Mucosa of stomach (tissue), 1 donor: ENCODE results near the gene SIGLEC9.

Source experiments
- H3K27me3 ChIP-seq: one replicate; pipeline ENCODE4 v1.7.0; 2013; ENCODE audit warnings: mild to moderate bottlenecking, low read length; ENCODE audit not compliant: control insufficient read depth, insufficient read depth
- H3K36me3 ChIP-seq: one replicate; pipeline ENCODE4 v1.7.0; 2013; ENCODE audit warnings: low read length; ENCODE audit not compliant: control insufficient read depth, insufficient read depth
- H3K4me1 ChIP-seq: one replicate; pipeline ENCODE4 v1.7.0; 2013; ENCODE audit warnings: mild to moderate bottlenecking, low read length; ENCODE audit not compliant: control insufficient read depth, insufficient read depth
- H3K4me3 ChIP-seq: one replicate; pipeline ENCODE4 v1.7.0; 2013; ENCODE audit warnings: low read length
- H3K9ac ChIP-seq: one replicate; pipeline ENCODE4 v1.7.0; 2013; ENCODE audit warnings: mild to moderate bottlenecking, low read length, moderate library complexity
- H3K9me3 ChIP-seq: one replicate; pipeline ENCODE4 v1.7.0; 2013; ENCODE audit warnings: mild to moderate bottlenecking, low read length, moderate library complexity; ENCODE audit not compliant: control insufficient read depth
- donor health status: Pancreatic carcinoma.

SIGLEC9 gene

DNA sequence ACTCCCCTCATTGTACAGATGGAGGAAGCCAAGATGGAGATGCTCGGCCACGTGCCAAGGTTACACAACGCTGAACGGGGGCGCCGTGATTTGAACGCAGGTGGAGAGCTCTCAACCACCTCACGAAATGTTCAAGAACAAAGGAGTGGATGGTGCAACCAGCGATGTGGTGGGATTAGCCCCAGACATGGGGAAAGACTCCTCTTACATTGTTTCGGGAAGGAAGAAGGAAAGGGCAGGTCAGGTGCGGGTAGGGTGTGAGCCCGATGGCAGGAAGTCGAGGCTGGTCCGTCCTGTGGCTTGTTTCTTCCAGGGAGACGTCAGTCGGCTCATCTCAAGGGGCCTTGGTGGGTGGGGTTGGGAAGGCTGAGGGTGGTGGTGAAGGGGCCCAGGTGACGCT lies 34.9 kb upstream of the SIGLEC9 start:
- Histone ChIP-seq H3K4me1 (no peaks in the 10 kb centered on the region), H3K4me3 (no peak overlapping the region), H3K9ac (no peak overlapping the region), H3K27me3 (no peaks in the 10 kb centered on the region), H3K9me3 (no peaks in the 10 kb centered on the region), H3K36me3 (no peaks in the 10 kb centered on the region)

- Histone ChIP-seq H3K4me3 (no peak overlapping the region), H3K9me3 (no peaks in the 10 kb centered on the region), H3K27me3 (no peaks in the 10 kb centered on the region), H3K4me1 (no peaks in the 10 kb centered on the region), H3K36me3 (no peaks in the 10 kb centered on the region), H3K9ac (no peak overlapping the region)
These were observed 34.2 kb upstream of the SIGLEC9 start for GRCh38 chr19:51090471-51090870.

- Histone ChIP-seq H3K4me1 (no peaks in the 10 kb centered on the region), H3K4me3 (no peak overlapping the region), H3K36me3 (no peaks in the 10 kb centered on the region), H3K9ac (no peak overlapping the region), H3K9me3 (no peaks in the 10 kb centered on the region), H3K27me3 (no peaks in the 10 kb centered on the region)
These were observed 33.6 kb upstream of the SIGLEC9 start for GRCh38 chr19:51091126-51091525.

DNA sequence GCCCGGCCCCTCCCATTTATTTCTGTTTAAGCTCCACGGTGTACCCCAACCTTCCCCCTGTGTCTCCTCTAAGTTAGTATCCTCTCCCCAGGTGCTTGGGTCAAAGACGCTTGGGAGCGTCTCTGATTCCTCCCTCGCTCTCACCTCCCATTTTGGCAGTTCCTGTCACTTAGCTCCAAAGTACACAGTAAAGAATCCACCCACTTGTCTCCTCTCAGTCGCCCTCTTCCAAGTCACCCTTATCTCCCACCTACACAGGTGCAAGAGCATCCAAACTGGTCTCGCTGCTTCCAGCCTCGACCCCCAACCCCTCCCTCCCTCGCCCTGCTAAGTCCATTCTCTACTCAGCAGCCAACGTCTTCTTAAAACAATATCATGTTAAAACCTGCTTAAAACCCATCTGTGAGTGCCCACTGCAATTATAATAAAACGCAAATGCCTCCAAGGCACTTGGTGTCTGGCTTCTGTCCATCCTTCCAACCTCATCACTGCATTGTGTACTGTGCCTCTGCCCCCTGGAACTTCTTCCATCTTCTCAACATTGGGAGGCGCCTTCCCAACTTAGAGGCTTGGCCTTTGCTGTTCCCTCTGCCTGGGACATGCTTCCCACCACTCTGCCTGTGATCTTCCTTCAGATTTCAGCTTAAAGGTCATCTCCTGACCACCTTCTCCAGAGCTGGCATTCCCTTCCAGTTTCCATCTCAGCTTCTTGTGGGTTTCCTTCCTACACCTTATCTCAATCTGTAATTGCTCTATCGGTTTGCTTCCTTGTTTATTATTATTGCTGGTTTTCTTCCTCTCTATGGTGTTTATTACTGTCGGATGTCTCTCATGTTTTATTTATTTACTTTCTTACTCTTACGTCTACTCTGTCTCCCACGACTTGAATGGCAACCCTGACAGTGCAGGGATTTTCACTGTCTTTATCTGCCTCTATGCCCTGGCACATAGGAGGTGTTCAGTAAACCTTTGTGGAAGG lies 32.5 kb upstream of the SIGLEC9 start:
- no peaks in the 10 kb centered on the region for H3K9me3 ChIP-seq
- H3K9ac ChIP-seq, result no peak overlapping the region
- H3K4me3 ChIP-seq, result no peak overlapping the region
- no peaks in the 10 kb centered on the region for H3K4me1 ChIP-seq
- H3K36me3 ChIP-seq, result no peaks in the 10 kb centered on the region
- no peaks in the 10 kb centered on the region for H3K27me3 ChIP-seq

DNA sequence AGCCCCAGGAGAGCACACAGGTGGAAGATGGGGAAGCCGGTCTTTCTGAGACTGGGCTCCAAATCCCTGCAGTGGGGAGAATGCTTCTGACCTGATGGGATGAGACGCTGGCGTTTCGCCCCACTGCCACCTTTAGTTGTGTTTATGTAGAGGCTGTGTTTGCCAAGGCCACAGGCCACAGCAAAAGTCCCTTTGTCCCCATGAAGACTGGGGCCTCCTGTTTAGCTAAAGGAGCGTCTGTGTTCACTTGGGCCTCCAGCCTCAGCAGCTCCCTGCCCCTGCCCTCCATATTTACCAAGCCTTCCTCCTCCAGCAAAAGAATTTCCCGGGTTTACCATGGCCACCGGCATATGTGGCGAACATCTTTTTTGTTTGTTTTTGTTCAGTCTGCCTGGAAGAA lies 31.6 kb upstream of the SIGLEC9 start:
- H3K4me3 ChIP-seq, result no peak overlapping the region
- no peak overlapping the region for H3K9ac ChIP-seq
- no peaks in the 10 kb centered on the region for H3K36me3 ChIP-seq
- H3K27me3 ChIP-seq, result no peaks in the 10 kb centered on the region
- no peaks in the 10 kb centered on the region for H3K9me3 ChIP-seq
- no peaks in the 10 kb centered on the region for H3K4me1 ChIP-seq

DNA sequence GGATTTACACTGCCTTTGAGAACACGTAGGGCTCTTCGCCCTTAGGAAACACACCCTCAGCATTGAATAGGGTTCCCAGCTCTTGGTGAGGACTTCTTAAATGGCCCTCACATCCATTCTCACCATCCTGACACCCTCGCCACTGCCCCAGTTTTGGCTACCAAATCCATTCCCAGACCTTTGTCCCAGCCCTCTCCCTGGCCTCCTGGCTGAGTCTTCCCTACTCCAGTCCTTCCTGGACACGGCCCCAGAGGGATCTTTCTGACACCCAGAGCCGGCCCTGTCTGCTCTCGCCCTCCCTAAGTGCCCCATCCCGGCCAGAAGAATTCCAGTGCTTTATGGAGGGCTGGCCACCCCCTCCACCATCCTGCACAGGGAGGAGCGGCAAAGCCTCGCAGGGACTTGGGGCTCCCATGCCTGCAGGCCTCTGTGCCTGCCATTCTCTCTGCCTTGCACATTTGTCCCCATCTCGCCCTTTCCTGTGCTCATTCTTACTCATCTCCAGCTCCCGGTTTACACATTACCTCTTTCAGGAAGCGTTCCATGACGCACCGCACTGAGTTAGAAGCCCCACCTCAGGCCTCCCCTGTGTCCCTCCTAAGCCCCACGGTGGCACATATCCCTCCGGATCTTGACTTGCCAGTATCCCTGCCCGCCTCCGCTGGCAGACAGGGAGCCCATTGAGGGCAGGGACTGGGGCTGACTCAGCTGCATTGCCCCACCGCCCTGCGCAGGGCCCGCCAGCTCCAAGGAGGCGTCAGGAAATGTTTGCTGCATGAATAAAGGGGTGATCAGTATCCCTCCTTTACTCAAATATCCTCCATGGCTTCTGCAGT lies 31.0 kb upstream of the SIGLEC9 start:
- Histone ChIP-seq H3K9me3 (no peaks in the 10 kb centered on the region), H3K4me3 (no peak overlapping the region), H3K4me1 (no peaks in the 10 kb centered on the region), H3K36me3 (no peaks in the 10 kb centered on the region), H3K27me3 (no peaks in the 10 kb centered on the region), H3K9ac (no peak overlapping the region)

GRCh38 chr19:51094696-51095279 lies 29.9 kb upstream of the SIGLEC9 start:
- Histone ChIP-seq H3K27me3 (no peaks in the 10 kb centered on the region), H3K4me3 (no peak overlapping the region), H3K9me3 (no peaks in the 10 kb centered on the region), H3K4me1 (no peaks in the 10 kb centered on the region), H3K36me3 (no peaks in the 10 kb centered on the region), H3K9ac (no peak overlapping the region)

- no peak overlapping the region for H3K4me3 ChIP-seq
- no peaks in the 10 kb centered on the region for H3K9me3 ChIP-seq
- H3K36me3 ChIP-seq, result no peaks in the 10 kb centered on the region
- H3K4me1 ChIP-seq, result peaks cover 8% of the 10 kb centered on the region
- no peaks in the 10 kb centered on the region for H3K27me3 ChIP-seq
- no peak overlapping the region for H3K9ac ChIP-seq
These were observed 28.1 kb upstream of the SIGLEC9 start for GRCh38 chr19:51096473-51097165.

GRCh38 chr19:51097166-51097738 lies 27.5 kb upstream of the SIGLEC9 start:
- Histone ChIP-seq H3K9me3 (no peaks in the 10 kb centered on the region), H3K27me3 (no peaks in the 10 kb centered on the region), H3K4me1 (peaks cover 8% of the 10 kb centered on the region), H3K9ac (no peak overlapping the region), H3K36me3 (no peaks in the 10 kb centered on the region), H3K4me3 (no peak overlapping the region)

DNA sequence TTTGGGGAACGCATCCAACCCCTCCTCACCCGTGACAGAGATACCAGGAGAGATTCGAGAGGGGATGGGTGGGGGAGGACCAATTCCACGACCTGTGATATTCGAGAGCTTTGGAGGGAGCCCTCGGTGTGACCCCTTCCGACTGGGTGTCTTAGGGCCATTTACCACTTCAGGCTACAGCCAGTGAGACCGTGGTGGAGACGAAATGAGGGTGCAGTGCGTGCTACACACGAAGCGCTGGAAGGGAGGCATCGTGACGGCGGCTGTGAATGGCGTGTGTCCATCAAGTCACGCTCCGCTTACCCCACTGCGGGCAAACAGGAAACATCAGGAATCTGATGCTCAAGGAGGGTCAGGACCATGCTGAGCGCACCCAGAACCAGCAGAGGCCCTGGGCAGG lies 26.9 kb upstream of the SIGLEC9 start:
- Histone ChIP-seq H3K4me3 (no peak overlapping the region), H3K9ac (no peak overlapping the region), H3K27me3 (no peaks in the 10 kb centered on the region), H3K4me1 (peaks cover 8% of the 10 kb centered on the region), H3K9me3 (no peaks in the 10 kb centered on the region), H3K36me3 (no peaks in the 10 kb centered on the region)

DNA sequence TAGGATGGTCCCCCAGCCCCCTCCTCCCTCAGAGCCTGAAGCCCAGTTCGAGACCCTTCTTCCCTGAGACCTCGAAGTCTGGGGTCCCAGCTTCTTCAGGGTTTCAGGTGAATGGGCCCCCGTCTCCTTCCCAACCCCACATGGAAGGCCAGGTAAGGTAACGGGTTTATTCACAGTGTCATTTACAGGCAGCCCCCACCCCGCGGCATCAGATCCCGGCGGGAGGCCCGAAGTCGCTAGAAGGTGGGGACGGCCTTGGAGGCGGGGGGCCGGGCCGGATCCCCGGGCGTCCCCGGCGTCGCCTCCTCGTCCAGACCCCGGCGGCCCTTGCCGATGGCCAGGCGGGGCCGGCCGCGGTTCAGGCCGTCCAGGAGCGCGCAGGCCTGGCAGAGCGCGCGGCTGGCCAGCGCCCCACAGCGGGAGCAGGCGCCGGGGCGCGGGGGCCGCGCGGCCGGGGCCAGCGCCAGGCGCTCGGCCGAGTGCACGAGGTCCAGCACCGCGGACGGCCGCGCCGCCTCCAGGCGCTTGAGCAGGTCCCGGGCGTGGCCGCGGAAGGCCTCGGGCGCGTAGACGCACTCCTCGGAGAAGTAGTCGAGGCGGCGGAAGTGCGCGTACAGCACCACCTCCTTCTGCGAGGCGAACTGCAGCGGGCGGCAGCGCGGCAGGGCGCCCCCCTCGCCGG lies 26.2 kb upstream of the SIGLEC9 start:
- H3K9me3 ChIP-seq, result no peaks in the 10 kb centered on the region
- H3K4me3 ChIP-seq, result no peak overlapping the region
- no peak overlapping the region for H3K9ac ChIP-seq
- H3K27me3 ChIP-seq, result no peaks in the 10 kb centered on the region
- no peaks in the 10 kb centered on the region for H3K36me3 ChIP-seq
- peaks cover 8% of the 10 kb centered on the region for H3K4me1 ChIP-seq
